Esophagus muscularis mucosa (tissue), 4 donors: ENCODE data around the gene MYO1F.

ENCODE experiments used
- CTCF ChIP-seq, 3 experiments: fragments of 200-600 bp in 2 of 3; fragments of 450-650 bp in 1 of 3; sonication (generic) in 2 of 3; IDR thresholded peaks; one replicate each; pipeline ENCODE4 v1.5.1; 2017 to 2019; ENCODE audit warnings: antibody characterized with exemption in 3 of 3, mild to moderate bottlenecking in 2 of 3, moderate library complexity in 1 of 3
- EP300 ChIP-seq: sonication (generic); formaldehyde crosslinking; IDR thresholded peaks from one replicate; pipeline ENCODE4 v1.6.1; 2017; ENCODE audit warnings: antibody characterized with exemption
- POLR2A ChIP-seq: fragments of 450-650 bp; IDR thresholded peaks from one replicate; pipeline ENCODE4 v1.6.1; 2017; ENCODE audit warnings: antibody characterized with exemption, moderate library complexity, mild to moderate bottlenecking, low read depth
- POLR2AphosphoS5 ChIP-seq, 2 donors: sonication (generic); formaldehyde crosslinking; IDR thresholded peaks; one replicate each; pipeline ENCODE4 v1.6.1; 2017; ENCODE audit warnings: antibody characterized with exemption in 2 of 2

GRCh38 chr19:8484331-8484894 is 92.8 kb downstream of the MYO1F start:
- TF ChIP-seq CTCF (IDR thresholded peaks at IDR 0.05) (no peak), EP300 (no peak), POLR2AphosphoS5 (IDR thresholded peaks at IDR 0.05) (no peak), POLR2A (no peak)
